NCI-H774 (cell line): ENCODE results near the gene DPY19L2.
"Not testable (repeated sequence)": the region's sequence is repeated elsewhere in the genome, so short reads cannot be mapped to it uniquely, and the experiment has no call there.

ENCODE experiments used
- DNase-seq: peaks from one replicate; lab custom pipeline; 2025; lab: John Stamatoyannopoulos, UW

DPY19L2 gene

DNA sequence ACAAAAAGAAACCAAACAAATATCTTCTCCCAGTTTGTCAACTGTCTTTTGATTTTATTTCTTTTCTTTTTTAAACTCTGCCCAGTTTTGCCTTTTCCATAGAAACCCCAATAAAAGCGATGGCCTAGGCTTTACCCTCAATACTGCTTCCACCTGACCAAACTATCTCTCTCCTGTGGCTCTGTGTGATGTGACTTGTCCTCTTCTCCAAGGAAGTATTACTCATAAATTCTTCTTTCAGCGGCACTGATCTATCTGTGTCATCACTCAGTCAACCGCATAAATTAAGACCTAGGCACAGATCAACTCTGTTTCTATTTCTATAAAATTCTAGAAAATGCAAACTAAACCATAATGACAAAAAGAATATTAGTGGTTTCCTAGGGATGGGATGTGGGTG is 9.8 kb downstream of the DPY19L2 start:
- DNase-seq, result not testable (repeated sequence)

DNA sequence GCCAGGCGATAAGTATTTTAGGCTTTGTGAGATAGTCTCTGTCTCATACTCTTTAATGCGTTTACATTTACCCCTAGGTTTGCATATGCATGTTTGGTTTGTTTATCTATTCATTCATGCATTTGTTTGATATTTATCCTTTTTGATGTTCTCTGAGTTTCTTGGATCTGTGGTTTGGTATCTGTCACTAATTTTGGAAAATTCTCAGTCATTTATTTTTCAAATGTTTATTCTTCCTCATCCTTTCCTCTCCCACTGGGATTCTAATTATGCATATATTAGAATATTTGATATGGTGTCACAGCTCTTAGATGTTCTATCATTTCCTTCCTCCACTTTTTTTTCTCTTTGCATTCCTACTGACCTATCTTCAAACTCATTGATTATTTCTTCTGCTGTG is 11.9 kb downstream of the DPY19L2 start:
- DNase-seq, result not testable (repeated sequence)

DNA sequence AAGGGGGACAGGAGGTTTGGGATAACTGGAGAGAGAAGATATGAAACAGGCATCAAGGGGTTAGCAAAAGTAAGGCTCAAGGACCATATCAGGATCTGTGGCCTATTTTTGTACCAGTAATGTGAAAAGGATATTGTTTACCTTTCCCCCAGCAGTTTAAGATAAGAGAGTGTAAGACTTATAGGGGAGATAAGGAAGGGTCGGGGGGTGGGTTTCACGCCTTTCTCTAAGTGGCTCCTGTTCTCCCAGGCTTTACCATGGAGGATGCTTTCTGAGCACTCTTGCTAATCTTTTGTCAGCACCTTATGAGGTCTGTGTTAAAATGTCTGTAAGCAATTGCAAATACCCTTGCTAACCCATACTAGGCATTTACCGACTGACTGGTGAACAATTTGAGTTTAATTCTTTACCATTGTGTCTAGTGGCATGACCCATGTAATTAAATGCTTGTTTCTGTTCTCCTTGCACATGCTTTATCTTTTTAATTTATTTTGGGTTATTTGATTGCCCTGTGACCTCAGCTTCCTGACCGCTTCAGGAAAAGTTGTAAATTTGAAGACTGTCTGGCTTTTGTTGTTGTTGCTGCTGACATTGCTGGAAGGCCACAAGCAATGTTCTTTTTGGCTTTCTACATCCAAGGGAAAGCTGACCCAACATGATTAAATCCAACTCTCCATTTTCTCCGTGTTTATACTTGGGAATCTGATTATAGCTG is 12.6 kb downstream of the DPY19L2 start:
- not testable (repeated sequence) for DNase-seq

DNA sequence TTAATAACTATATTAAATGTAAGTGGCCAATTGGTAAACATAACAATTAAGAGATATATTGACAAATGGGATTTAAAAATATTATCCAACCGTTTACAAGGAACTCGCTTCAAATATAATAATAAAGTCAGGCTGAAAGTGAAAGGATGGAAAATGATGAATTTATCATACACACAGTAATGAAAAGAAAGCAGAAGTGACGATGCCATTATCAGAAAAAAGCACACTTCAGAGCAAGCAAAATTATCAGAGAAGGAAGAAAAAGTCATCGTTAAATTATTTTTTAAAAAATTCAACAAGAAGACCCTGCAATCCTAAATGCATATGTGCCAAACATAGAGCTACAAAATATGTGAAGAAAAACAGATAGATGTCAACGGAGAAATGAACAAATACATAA is 13.8 kb downstream of the DPY19L2 start:
- DNase-seq, result not testable (repeated sequence)

DNA sequence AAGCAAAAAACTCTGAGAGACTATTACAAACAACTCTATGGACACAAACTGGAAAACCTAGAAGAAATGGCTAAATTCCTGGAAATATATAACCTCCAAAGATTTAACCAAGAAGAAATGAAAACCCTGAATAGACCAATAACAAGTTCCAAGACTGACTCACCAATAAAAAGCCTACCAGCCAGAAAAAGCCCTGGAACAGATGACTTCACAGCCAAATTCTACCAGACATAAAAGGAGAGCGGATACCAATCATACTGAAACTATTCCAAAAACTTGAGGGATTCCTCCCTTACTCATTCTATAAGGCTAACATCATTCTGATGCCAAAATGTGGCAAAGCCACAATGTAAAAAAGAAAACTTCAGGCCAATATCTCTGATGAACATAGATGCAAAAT is 18.8 kb downstream of the DPY19L2 start:
- not testable (repeated sequence) for DNase-seq

DNA sequence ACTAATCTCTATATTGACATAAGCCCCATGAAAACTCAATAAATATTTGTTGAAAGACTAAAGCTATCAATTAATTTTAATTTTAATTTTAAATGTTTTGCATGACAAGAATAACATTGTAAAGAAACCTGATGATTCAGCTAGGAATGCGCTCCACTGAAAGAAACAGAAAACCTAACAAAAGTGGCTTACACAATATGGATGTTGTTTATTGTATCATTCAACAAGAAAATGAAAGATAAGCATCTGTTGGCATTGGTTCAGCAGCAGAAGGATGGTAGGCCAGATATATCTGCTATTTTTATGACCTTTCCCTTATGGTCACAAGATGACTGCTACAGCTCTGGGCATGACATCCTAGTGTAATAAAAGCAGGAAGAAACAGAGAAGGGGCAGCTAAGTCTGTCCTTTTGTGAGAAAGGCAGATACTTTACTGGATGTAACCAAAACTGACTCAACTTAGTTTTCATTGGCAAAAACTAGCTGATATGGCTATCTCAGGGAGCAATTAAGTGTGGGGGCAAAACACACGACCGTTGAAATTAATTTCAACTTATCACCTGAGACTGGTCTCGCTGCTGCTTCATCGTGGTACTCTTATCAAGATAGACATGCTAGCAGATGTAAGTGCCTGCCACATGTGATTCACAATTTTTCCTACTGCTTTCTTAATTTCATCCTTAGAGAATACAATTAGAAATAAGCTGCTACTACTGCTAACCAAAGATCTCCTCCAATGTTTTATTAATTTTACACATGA is 24.7 kb downstream of the DPY19L2 start:
- not testable (repeated sequence) for DNase-seq

DNA sequence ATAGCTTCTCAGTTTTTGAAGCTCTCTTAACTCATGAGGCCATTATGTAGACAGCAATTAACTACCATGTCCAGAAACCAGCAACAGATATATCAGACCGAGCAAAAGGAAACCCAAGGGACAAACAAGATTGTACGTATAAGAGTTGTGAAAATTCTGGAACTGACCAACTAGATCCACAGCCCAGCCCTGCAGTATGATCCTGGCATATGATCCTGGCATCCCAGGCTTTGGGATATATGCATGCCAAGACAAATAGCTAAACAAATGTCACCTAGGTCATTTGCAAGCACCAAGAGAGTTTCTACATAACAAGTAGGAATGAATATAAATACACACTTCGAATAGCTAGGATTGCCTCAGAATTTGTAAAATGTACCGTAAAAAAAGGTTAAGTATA is 44.0 kb downstream of the DPY19L2 start:
- not testable (repeated sequence) for DNase-seq

DNA sequence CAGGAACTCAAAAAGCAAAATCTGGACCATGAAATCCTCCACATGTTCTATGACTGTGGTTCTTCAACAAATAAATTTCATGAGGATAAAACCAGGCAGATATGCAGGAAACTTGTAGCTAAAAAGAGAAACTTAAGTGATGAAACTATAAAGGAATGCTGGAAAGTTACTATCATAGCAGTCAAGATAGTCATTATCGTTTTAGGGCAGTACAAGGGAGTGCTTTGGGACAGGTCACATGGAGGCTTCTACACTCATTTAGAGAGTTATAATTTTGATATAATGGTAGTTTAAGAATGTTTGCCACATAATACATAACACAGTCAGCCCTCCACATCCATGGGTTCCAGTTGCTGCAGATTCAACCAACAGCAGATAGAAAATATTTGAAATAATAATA is 52.7 kb downstream of the DPY19L2 start:
- DNase-seq, result not testable (repeated sequence)

DNA sequence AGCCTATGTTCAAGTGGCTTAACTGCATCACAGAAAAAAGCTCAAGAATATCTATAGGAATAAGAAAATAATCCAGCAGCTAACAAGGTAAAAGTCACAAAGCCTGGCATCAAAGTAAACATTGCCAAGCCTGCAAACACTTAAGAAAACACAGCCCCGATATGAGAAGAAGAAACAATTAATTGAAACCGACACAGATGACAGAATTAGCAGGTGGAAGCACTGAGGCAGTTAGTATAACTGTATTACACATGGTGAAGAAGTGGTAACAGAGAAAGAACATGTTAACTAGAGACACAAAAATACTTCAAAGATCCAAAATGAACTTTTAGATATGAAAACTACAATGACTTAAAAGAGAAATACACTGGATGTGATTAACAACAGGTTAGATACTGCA is 57.0 kb downstream of the DPY19L2 start:
- DNase-seq, result not testable (repeated sequence)

DNA sequence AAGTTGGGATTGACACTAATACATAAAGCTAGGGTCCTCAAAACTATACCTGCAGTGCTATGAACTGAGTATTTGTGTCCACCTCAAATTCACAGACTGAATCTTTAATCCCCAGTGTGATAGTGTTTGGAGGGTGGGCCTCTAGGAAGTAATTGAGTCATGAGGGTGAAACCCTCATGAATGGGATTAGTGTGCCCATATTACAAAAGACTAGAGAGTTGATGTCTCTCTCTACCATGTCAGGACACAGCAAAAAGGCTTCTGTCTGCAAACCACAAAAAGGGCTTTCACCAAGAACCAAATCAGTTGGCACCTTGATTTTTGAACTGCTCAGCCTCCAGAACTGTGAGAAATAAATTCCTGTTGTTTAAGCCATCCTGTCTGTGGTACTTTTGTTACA is 59.0 kb downstream of the DPY19L2 start:
- DNase-seq, result not testable (repeated sequence)

DNA sequence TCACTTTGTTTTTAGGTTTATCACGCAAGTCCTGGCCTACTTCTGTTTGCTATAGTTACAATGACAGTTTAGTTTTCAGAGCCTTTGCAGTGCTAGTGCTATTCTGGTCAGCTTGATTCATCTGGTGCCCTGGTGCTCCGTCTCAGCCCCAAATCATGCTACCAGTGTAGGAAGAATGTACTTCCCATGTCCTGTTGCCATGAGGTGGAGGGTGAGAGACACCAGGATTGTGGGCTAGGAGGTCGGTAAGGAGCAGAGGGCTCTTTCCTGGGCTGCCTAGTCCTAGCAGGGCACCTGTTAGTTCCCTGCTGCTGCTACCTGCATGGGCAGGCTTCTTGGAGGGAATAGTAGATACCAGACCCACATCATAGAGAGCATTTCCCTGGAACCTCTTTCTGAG is 63.3 kb downstream of the DPY19L2 start:
- DNase-seq, result not testable (repeated sequence)

DNA sequence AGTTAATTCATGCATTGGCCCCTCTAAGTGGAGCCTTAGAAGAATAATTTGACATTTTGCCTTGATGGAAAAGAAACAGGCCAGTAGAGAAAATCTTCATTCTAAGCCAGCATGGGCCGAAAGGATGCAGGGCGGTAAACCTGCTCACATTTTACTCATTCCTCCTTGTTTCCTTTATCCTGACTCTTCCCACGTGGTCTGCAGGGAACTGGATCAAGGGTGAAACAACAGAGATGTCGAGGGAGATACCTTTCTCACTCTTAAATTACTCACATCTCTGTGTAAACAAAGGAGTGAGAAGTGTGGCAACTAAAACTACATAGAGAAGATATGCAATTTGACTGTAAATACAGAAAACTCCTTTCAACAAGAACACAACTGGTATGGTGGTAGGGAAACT is 73.5 kb downstream of the DPY19L2 start:
- DNase-seq, result not testable (repeated sequence)

DNA sequence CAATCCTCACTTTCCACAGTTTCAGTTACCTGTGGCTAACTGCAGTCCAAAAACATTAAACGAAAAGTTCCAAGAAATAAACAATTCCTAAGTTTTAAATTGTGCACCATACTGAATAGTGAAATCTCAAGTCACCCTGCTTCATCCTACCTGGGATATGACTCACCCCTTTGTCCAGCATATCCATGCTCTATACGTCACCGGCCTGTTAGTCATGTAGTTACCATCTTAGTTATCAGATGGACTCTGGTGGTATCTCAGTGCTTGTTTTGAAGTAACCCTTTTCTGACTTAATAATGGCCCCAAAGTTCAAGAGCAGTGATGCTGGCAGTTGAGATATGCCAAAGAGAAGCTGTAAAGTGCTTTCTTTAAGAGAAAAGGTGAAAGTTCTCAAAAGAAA is 83.9 kb downstream of the DPY19L2 start:
- not testable (repeated sequence) for DNase-seq

DNA sequence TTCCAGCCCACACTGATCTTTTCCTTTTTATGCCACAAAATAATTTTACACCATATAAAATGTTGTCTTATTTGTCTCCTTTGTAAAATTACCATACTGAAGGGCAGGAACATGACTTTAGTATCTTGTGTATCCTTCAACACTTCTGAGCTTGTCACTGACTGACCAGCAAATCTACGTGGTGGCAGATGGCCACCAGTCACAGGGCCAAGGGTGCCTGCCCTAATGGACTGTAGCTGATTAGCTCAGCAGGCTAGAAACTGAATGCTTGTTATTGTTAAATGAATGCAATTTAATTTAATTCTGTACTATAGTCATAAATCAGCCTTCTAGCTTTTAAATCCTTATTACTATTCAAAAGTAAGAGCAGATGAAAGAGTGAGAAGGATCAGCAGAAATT is 85.0 kb downstream of the DPY19L2 start:
- DNase-seq, result not testable (repeated sequence)

DNA sequence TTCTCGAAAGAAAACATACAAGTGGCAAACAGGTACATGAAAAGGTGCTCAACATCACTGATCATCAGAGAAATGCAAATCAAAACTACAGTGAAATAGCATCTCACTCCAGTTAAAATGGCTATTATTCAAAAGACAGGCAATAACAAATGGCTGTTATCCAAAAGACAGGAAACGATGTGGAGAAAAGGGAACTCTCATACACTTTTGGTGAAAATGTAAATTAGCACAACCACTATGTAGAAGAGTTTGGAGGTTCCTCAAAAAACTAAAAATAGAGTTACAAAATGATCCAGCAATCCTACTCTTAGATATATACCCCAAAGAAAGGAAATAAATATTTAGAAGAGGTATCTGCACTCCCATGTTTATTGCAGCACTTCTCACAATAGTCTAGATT is 90.7 kb downstream of the DPY19L2 start:
- not testable (repeated sequence) for DNase-seq

DNA sequence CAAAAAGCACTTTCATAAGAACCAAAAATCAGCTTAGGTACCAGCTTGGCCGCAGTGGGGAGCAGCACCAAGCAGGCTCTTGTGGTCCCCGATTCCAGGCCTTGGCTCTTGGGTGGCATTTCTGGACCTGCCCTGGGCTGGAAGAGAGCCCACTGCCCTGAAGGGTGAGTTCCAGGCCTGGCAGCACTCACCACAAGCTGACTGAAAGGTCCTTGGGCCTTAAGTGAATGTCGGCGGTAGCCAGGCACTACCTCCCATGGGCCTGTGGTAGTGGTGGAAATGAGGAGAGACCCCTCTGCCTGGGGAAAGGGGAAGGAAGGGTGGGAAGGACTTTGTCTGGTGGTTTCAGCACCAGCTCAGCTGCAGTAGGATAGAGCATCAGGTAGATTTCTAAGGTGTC is 96.3 kb downstream of the DPY19L2 start:
- not testable (repeated sequence) for DNase-seq

DNA sequence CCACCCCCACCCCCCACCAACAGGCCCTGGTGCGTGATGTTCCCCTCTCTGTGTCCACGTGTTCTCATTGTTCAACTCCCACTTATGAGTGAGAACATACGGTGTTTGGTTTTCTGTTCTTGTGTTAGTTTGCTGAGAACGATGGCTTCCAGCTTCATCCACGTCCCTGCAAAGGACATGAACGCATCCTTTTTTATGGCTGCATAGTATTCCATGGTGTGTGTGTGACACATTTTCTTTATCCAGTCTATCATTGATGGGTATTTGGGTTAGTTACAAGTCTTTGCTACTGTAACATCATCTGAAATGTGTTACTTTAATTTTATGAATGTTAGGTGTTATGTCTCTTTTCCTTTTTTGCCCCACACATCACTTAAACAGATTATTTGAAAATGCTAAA is 109.8 kb downstream of the DPY19L2 start:
- not testable (repeated sequence) for DNase-seq

DNA sequence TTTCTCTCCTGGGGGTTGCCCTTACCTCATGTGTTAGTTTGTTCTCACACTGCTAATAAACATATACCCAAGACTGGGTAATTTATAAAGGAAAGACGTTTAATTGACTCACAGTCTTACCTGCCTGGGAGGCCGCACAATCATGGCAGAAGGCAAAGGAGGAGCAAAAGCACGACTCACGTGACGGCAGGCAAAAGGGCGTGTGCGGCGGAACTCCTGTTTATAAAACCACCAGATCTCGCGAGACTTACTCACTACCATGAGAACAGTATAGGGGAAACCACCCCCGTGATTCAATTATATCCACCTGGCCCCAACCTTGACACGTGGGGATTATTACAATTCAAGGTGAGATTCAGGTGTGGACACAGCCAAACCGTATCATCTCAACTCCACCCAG is 116.9 kb downstream of the DPY19L2 start:
- not testable (repeated sequence) for DNase-seq

DNA sequence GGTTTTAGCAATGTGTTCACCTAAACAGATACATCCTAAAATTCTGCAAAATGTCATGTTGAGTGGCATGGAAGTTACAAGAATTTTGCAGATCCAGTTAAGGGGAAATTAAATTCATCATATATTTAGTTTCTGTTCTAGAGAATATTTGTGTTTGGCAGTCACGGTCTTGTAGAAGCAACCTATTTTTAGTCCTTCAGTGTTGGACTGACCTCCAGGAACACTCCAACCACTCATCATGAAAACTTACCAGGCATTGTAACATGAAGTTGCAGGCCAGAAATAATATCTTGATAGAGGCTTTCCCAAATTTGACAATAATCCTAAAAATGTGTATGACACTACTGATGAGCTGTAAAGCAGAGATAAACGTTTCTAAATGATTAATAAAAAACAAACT is 119.3 kb downstream of the DPY19L2 start:
- not testable (repeated sequence) for DNase-seq

DNA sequence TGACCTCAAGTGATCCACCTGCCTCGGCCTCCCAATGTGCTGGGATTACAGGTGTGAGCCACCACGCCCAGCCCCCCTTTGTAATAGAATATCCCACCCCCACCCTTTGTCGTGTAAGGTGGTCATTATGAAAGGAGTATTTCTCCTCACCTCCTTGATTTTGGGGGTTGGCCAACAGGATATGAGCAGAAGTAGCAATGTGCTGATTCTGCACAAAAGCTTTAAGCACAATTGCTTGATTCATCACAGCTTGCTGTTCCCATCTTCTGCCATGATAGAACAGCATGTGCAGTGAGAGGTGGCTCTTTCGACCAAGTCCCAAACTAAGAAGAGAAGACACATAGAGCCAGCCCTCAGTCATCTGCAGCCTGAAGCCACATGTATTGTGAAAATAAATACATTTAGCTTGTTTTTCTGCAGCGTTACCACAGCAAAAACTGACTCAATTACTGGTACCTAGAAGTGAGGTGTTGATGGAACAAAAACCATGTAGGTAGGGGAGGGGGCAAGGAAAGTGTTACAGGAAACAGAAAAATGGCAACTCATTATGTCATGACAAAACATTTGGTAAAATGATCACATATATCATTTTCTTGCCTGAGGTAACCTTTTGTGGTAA is 122.9 kb downstream of the DPY19L2 start:
- DNase-seq, result not testable (repeated sequence)

DNA sequence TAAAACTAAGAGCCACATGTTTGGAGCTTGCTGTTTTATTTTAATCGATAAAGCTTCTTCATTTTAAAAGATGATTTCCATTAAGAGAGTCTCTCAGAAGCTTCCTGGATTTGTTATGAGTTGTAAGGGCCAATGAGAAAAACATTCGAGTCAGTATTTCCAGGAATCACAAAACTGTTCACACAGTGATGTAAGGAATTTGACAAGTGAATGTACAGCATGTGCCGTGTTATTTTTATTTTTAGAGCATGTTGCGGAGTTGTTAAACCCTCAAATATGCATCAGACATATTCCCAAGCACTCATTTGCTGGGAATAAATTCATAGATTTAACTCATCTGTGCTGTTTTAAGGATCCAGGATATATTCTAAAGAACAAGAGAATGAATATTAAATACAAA is 129.6 kb downstream of the DPY19L2 start:
- not testable (repeated sequence) for DNase-seq

DNA sequence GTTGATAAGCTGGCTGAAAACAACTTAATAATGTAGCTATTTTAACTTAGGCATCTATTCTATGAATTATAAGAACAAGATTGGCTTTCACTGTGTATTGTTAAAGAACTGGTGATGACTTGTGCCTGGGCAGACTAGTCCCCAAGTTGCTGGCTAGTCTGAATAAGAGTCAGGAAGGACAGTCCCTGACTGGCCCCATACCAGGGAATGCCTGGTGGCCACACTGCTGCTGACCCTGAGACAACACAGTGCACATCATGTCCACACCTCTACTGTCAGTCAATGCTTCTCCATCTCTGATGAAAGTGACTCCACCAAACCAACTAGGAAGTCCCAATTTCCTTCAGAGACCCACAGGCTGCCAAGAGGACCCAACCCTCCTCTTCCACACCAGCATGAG is 130.5 kb downstream of the DPY19L2 start:
- DNase-seq, result not testable (repeated sequence)

DNA sequence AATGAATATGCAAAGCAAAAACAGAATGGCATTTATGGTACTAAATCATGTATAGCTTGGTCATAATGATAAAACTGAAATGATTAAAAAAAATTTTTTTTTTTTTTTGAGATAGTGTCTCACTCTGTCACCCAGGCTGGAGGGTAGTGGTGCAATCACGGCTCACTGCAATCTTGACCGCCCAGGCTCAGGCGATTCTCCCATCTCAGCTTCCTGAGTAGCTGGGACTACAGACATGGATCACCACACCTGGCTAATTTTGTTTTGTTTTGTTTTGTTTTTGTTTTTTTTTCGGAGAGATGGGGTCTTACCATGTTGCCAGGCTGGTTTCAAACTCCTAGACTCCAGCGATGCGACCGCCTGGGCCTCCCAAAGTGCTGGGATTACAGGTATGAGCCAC is 138.7 kb downstream of the DPY19L2 start:
- not testable (repeated sequence) for DNase-seq
